HG03196 (cell line): ENCODE results near the gene LTB.
"Not testable (repeated sequence)": the region's sequence is repeated elsewhere in the genome, so short reads cannot be mapped to it uniquely, and the experiment has no call there.

Experiments used
- ATAC-seq: cut with Tn5 transposase; IDR thresholded peaks from one replicate; pipeline ENCODE4 v1.9.1; 2021; ENCODE audit not compliant: unreplicated experiment

LTB gene

GRCh38 chr6:31556307-31556706 lies 25.9 kb downstream of the LTB start:
- ATAC-seq = no peak

GRCh38 chr6:31551371-31551770 lies 30.9 kb downstream of the LTB start:
- not testable (repeated sequence) for ATAC-seq

- no peak for ATAC-seq
Measured at GRCh38 chr6:31548544-31548873, 33.7 kb downstream of the LTB start.

- ATAC-seq = no peak
Measured at GRCh38 chr6:31547727-31548543, 34.3 kb downstream of the LTB start.

GRCh38 chr6:31546958-31547726 lies 35.1 kb downstream of the LTB start, which contains the start of gene NFKBIL1:
Gene NFKBIL1 (plus strand): TSS chr6:31547608. CDS start chr6:31547695, 87 bp downstream.
- ATAC-seq = peak; percentile 56

GRCh38 chr6:31546339-31546957 lies 35.8 kb downstream of the LTB start, which contains the start of gene ATP6V1G2:
Gene ATP6V1G2 (minus strand): TSS chr6:31546608. CDS start chr6:31546559, 49 bp downstream.
- peak; percentile 50 for ATAC-seq

- no peak for ATAC-seq
Measured at GRCh38 chr6:31545291-31545690, 36.9 kb downstream of the LTB start.

- ATAC-seq = no peak
Measured at GRCh38 chr6:31544676-31545075, 37.5 kb downstream of the LTB start.

GRCh38 chr6:31543639-31544038 lies 38.6 kb downstream of the LTB start:
- ATAC-seq = no peak

GRCh38 chr6:31541658-31542521 lies 40.3 kb downstream of the LTB start, which contains the start of gene DDX39B:
Gene DDX39B (minus strand): TSS chr6:31542003. CDS start chr6:31540532, 1,471 bp downstream.
- peak; percentile 63 for ATAC-seq

GRCh38 chr6:31541059-31541657 lies 41.1 kb downstream of the LTB start:
- ATAC-seq = no peak

- no peak for ATAC-seq
Measured at GRCh38 chr6:31540640-31541039, 41.6 kb downstream of the LTB start.

- no peak for ATAC-seq
Measured at GRCh38 chr6:31538805-31539400, 43.3 kb downstream of the LTB start.

- no peak for ATAC-seq
Measured at GRCh38 chr6:31535538-31536324, 46.5 kb downstream of the LTB start.

GRCh38 chr6:31534521-31535040 lies 47.6 kb downstream of the LTB start:
- ATAC-seq = no peak

GRCh38 chr6:31534011-31534410 lies 48.2 kb downstream of the LTB start:
- ATAC-seq = no peak

- no peak for ATAC-seq
Measured at GRCh38 chr6:31533455-31533841, 48.8 kb downstream of the LTB start.

GRCh38 chr6:31532644-31533454 lies 49.4 kb downstream of the LTB start:
- ATAC-seq = no peak
